Testis (tissue), 2 donors: ENCODE data around the gene SPATA6L.

Source experiments
- CTCF ChIP-seq, 3 experiments: fragments of 450-650 bp in 2 of 3; fragments of 200-600 bp in 1 of 3; sonication (generic) in 1 of 3; IDR thresholded peaks; one replicate each; pipeline ENCODE4 v1.5.1; 2016 to 2019; ENCODE audit warnings: antibody characterized with exemption in 3 of 3, mild to moderate bottlenecking in 2 of 3, moderate library complexity in 1 of 3
- POLR2A ChIP-seq: fragments of 450-650 bp; IDR thresholded peaks from one replicate; pipeline ENCODE4 v1.6.1; 2017; ENCODE audit warnings: antibody characterized with exemption, mild to moderate bottlenecking, moderate library complexity

GRCh38 chr9:4622016-4622415, 44.3 kb downstream of the SPATA6L start:
- TF ChIP-seq CTCF (IDR thresholded peaks at IDR 0.05) (no peak), POLR2A (no peak)
